Measurements from ENCODE around the gene COX7A2.
A peak's percentile ranks its signal among the peaks of the same experiment; 100 is the strongest.

COX7A2 gene

GRCh38 chr6:75243333-75244062 lies at the start of gene COX7A2:
TSS of gene COX7A2 (minus strand) at chr6:75243801. CDS start at chr6:75243734, 67 bp downstream.
- peak; percentile 99 for DNase-seq

- no peak for DNase-seq
These were observed 49.0 kb upstream of the COX7A2 start for GRCh38 chr6:75292555-75292954.

- DNase-seq: no peak
These were observed 48.1 kb upstream of the COX7A2 start for GRCh38 chr6:75291744-75292143.

- DNase-seq: no peak
These were observed 47.7 kb upstream of the COX7A2 start for GRCh38 chr6:75291331-75291730.

- DNase-seq: no peak
These were observed 46.7 kb upstream of the COX7A2 start for GRCh38 chr6:75290136-75290945.

- no peak for DNase-seq
These were observed 44.4 kb upstream of the COX7A2 start for GRCh38 chr6:75288023-75288422.

- no peak for DNase-seq
These were observed 43.8 kb upstream of the COX7A2 start for GRCh38 chr6:75287424-75287823.

GRCh38 chr6:75286955-75287354 lies 43.4 kb upstream of the COX7A2 start:
- DNase-seq: no peak

- peak; percentile 54 for DNase-seq
These were observed 41.7 kb upstream of the COX7A2 start for GRCh38 chr6:75285283-75285639.

GRCh38 chr6:75284632-75285282 lies 41.2 kb upstream of the COX7A2 start, which contains the start of gene TMEM30A:
TSS of gene TMEM30A (minus strand) at chr6:75284792. CDS start at chr6:75284638, 154 bp downstream.
- DNase-seq: peak; percentile 99

- no peak for DNase-seq
These were observed 40.5 kb upstream of the COX7A2 start for GRCh38 chr6:75283907-75284631.

- no peak for DNase-seq
These were observed 39.1 kb upstream of the COX7A2 start for GRCh38 chr6:75282706-75283105.

GRCh38 chr6:75281653-75282052 lies 38.1 kb upstream of the COX7A2 start:
- no peak for DNase-seq

- no peak for DNase-seq
These were observed 36.7 kb upstream of the COX7A2 start for GRCh38 chr6:75280131-75280855.

GRCh38 chr6:75279418-75279817 lies 35.8 kb upstream of the COX7A2 start:
- no peak for DNase-seq

GRCh38 chr6:75278474-75279077 lies 35.0 kb upstream of the COX7A2 start:
- no peak for DNase-seq

- no peak for DNase-seq
These were observed 31.5 kb upstream of the COX7A2 start for GRCh38 chr6:75275067-75275466.

GRCh38 chr6:75273009-75273408 lies 29.4 kb upstream of the COX7A2 start:
- no peak for DNase-seq

GRCh38 chr6:75272145-75272840 lies 28.7 kb upstream of the COX7A2 start:
- no peak for DNase-seq

- DNase-seq: no peak
These were observed 25.4 kb upstream of the COX7A2 start for GRCh38 chr6:75268988-75269354.
